K562 treated with DMSO at 1 percent for 24 hours (cell line): ENCODE measurements around the gene CNTN1. TPM values are rescaled to one million over a fixed set of nuclear protein-coding genes. Genes with fewer than 3 reads are reported as not detected.

Source experiments
- total RNA-seq: library from RNA; unstranded; fragments of 300-600 nt; gene quantifications from 2 replicates; pipeline ENCODE4 v1.2.3, GENCODE V29; 2022; ENCODE audit warnings: low read depth; ENCODE audit not compliant: insufficient read depth

Gene CNTN1
- not detected in 2 replicates for total RNA-seq

GRCh38 chr12:40691913-40692764 is at the start of gene CNTN1:
Gene CNTN1 (plus strand): TSS chr12:40692439.

